Activated T-cell treated with anti-CD3 and anti-CD28 coated beads for 24 hours (primary cell): ENCODE measurements around the gene SMDT1.

Experiments used
- DNase-seq: peaks from one replicate; pipeline ENCODE4 v3.0.0-alpha.2; 2020; ENCODE audit warnings: low read depth

The SMDT1 gene, protein sequence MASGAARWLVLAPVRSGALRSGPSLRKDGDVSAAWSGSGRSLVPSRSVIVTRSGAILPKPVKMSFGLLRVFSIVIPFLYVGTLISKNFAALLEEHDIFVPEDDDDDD

DNA sequence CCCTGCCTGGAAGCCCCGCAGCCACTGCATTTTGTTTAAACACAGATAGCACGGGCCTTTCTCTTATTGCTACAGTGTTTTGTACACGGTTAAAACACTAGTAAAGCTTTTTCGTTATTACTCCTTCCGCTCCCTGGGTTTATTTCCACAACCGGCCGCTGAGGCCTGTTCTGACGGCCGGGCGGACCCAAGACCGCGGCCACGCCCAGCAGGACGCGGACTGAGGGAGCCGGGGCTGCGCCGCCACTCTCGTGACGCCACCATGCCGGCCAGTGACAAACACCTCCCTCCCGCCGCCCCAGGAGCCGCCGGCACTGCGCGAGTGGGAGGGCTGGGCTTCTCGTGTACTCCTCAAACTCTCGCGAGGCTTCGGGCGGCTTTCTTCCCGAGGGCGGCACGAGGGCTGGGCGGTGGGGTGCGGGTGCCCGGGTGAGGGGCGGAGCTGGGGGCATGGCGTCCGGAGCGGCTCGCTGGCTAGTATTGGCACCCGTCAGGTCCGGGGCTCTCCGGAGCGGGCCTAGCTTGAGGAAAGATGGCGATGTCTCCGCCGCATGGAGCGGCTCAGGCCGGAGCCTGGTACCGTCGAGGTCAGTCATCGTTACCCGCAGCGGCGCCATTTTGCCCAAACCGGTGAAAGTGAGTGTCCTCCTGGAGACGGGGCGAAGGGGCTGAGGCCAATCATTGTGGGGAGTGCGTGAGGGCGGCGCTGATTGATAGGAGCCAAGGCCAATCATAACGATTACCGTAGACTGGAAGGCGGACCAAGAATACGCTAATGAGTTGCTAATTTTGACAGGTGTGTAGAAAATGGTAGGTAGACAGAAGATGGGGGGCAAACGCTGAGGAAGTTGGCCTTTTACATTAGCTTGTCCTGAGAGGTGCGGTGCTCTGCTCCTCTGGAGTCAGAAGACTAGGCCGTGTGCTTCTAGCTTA is at the start of gene SMDT1:
Gene SMDT1 (plus strand): TSS at position 382 of the 933 bp plus-strand sequence. CDS start 69 bp downstream, at position 451.
- peak; percentile 96 for DNase-seq

- no peak for DNase-seq
Observed at GRCh38 chr22:42033263-42034181, 46.0 kb upstream of the SMDT1 start.

DNA sequence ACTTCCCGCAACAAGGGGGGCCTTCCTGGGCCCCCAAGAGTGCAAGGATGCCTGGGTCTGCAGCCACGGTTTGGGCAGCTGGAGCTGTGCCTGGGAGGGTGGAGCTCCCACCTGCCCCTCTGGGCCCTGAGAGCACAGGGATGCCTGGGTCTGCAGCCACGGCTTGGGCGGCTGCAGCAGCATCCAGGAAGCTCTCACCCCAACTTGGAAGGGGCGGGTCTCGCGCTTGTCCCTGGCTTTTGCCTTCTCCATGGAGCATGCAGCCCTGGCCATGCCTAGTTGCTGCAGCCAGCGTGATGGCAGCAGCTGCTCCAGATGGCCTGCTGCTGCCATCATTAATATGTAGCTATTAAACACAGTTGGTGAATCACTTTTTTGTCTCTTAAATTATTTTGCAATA is 44.2 kb upstream of the SMDT1 start:
- no peak for DNase-seq

DNA sequence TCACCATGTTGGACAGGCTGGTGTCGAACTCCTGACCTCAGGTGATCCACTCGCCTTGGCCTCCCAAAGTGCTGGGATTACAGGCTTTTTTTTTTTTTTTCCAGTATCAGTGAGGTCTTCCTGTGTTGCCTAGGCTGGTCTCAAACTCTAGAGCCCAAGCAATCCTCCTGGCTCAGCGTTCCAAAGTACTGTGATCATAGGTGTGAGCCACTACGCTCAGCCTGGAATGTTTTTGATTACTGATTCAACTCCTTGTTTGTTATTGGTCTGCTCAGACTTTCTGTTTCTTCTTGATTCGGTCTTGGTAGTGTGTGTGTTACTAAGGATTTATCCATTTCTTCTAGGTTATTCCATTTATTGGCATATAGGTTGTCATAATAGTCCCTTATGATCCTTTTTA is 40.2 kb upstream of the SMDT1 start:
- no peak for DNase-seq

- DNase-seq, result no peak
Observed at GRCh38 chr22:42041784-42042183, 37.7 kb upstream of the SMDT1 start.

DNA sequence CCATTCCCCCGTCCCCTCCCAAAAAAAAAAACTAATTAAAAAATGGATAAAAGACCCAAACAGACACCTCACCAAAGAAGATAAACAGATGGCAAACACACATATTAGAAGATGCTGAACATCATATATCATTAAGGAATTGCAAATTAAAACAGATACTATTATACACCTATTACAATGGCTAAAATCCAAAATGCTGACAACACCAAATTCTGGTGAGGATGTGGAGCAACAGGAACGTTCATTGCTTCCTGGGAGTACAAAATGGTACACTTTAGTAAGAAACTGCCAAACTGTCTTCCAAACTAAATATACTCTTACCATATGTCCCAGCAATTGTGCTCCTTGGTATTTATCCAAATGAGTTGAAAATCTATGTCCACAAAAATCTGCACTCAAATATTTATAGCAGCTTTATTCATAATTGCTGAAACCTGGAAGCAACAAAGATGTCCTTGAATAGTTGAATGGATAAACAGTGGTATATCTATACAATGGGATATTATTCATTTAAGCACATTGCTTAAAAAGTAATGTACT is 28.8 kb upstream of the SMDT1 start:
- DNase-seq, result no peak

GRCh38 chr22:42052765-42053164 is 26.7 kb upstream of the SMDT1 start:
- DNase-seq, result no peak

- DNase-seq, result no peak
Observed at GRCh38 chr22:42056757-42057511, 22.6 kb upstream of the SMDT1 start.

GRCh38 chr22:42060489-42060888 is 19.0 kb upstream of the SMDT1 start:
- no peak for DNase-seq

GRCh38 chr22:42061041-42061440 is 18.5 kb upstream of the SMDT1 start:
- DNase-seq, result no peak

- DNase-seq, result no peak
Observed at GRCh38 chr22:42062506-42063170, 16.9 kb upstream of the SMDT1 start.

- DNase-seq, result no peak
Observed at GRCh38 chr22:42064629-42065028, 14.9 kb upstream of the SMDT1 start.

DNA sequence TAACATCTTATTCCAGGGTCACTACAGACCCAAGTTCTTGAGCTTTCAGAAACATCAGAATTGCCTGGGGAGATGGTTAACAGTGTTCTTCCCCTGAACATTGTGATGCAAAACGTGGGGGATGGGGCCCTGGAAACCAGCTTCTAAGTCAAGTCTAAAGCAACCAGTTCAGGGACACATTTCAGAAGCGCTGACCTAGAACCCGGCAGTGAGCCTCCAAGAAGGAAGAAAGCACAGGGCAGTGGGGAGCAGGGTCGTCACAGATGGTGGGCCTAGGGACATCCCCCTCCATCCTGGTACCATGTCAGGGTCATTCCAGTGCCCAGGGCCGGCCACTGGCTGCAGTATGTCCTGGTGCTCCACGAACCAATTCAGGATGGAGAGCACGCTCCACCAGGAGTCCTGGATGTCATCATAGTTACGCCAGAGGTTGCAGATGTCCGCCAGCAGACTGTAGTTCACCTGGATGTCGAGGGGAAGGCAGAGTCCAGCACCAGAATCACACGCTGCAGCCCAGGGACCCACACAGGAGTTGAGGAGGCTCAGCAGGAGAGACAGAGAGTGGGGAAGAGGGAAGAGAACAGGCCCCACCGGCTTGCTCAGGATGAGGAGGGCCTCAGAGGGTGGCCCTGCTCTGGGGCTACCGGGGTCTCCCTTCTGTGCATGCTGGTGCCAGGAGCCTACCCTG is 13.9 kb upstream of the SMDT1 start:
- DNase-seq, result no peak

- no peak for DNase-seq
Observed at GRCh38 chr22:42066126-42066761, 13.3 kb upstream of the SMDT1 start.

- no peak for DNase-seq
Observed at GRCh38 chr22:42066937-42067336, 12.6 kb upstream of the SMDT1 start.

DNA sequence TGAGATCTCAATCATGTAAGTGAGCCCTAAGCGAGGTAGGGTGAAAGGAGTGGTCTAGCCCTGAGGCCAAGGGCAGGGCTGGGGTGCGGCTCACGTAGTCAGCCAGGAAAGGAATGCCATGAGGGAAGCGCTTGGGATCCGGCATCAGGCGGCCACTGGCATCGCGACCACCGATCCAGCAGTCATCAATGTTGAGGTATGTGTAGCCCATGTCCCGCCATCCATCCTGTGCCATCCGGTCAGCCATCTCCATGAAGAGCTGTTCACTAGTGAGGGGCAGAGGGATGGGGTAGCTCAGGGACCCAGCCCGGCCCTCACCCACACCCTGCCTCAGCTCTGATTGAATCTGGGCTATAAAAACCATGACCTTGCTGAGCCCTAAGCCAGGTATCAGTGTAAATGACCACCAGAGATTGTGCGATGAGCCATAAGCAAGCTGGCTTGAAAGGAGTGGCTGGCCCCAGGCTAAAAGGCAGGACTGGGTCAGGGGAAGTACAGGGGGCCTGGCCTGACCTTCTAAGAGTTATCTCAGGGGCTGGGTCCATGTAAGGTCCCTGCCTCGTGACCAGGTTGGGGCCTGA is 11.7 kb upstream of the SMDT1 start:
- no peak for DNase-seq

- DNase-seq, result no peak
Observed at GRCh38 chr22:42068291-42068690, 11.2 kb upstream of the SMDT1 start.

GRCh38 chr22:42069801-42070516 is 9.5 kb upstream of the SMDT1 start:
- DNase-seq, result no peak
